Mesodermal cell (in vitro differentiated cells): Measurements from ENCODE around the gene RBMS3.

Experiments used
- H3K27ac ChIP-seq: 2 replicates; pipeline ENCODE4 v1.7.0; 2013; ENCODE audit warnings: mild to moderate bottlenecking, low read depth, low read length, moderate library complexity; ENCODE audit not compliant: severe bottlenecking
- H3K36me3 ChIP-seq: 2 replicates; pipeline ENCODE4 v1.7.1; 2013; ENCODE audit warnings: mild to moderate bottlenecking, low read length, moderate library complexity; ENCODE audit not compliant: control insufficient read depth, insufficient read depth
- H3K4me1 ChIP-seq: one replicate; pipeline ENCODE4 v1.7.1; 2013; ENCODE audit warnings: mild to moderate bottlenecking, low read length; ENCODE audit not compliant: insufficient read depth, control insufficient read depth, poor library complexity, severe bottlenecking
- H3K4me3 ChIP-seq: 2 replicates; pipeline ENCODE4 v1.7.0; 2013; ENCODE audit warnings: low read length, control low read depth, mild to moderate bottlenecking; ENCODE audit not compliant: insufficient read depth, poor library complexity, severe bottlenecking; ENCODE audit errors: extremely low read depth
- H3K9me3 ChIP-seq: 2 replicates; pipeline ENCODE4 v1.7.1; 2013; ENCODE audit warnings: mild to moderate bottlenecking, low read length, moderate library complexity; ENCODE audit not compliant: control insufficient read depth
- WGBS, 2 experiments: methylation state at CpG; one replicate each; pipeline ENCODE4 v1.1.5; 2013; ENCODE audit warnings: missing lambda C conversion rate in 2 of 2; ENCODE audit not compliant: insufficient coverage in 2 of 2; 5-methylcytosine and 5-hydroxymethylcytosine counted together

RBMS3 gene

GRCh38 chr3:29972320-29972993 lies 691.6 kb downstream of the RBMS3 start:
- H3K4me1 ChIP-seq: peaks cover 10% of the 10 kb centered on the region
- H3K27ac ChIP-seq: peak overlapping the region; percentile 71
- no peaks in the 10 kb centered on the region for H3K36me3 ChIP-seq
- H3K9me3 ChIP-seq: no peaks in the 10 kb centered on the region
- 63% methylated on average over 1 of the region's 3 CpGs; no CpG with 5 or more reads in 1 of the 2 experiments for WGBS, 2 experiments
- H3K4me3 ChIP-seq: no peak overlapping the region

- 80 to 100% methylated on average over 1 of the region's 1 CpG for WGBS, 2 experiments
- no peak overlapping the region for H3K4me3 ChIP-seq
- no peak overlapping the region for H3K27ac ChIP-seq
- peaks cover 10% of the 10 kb centered on the region for H3K4me1 ChIP-seq
- H3K9me3 ChIP-seq: no peaks in the 10 kb centered on the region
- H3K36me3 ChIP-seq: no peaks in the 10 kb centered on the region
Observed at GRCh38 chr3:29973763-29974162, 692.9 kb downstream of the RBMS3 start.

- Histone ChIP-seq H3K4me1 (peaks cover 7% of the 10 kb centered on the region), H3K36me3 (no peaks in the 10 kb centered on the region), H3K4me3 (no peak overlapping the region), H3K27ac (no peak overlapping the region), H3K9me3 (no peaks in the 10 kb centered on the region)
- 85 to 90% methylated on average over 2 to 5 of the region's 5 CpGs for WGBS, 2 experiments
Observed at GRCh38 chr3:29976871-29977270, 696.0 kb downstream of the RBMS3 start.

GRCh38 chr3:29977360-29977759 lies 696.5 kb downstream of the RBMS3 start:
- Histone ChIP-seq H3K9me3 (no peaks in the 10 kb centered on the region), H3K4me3 (no peak overlapping the region), H3K36me3 (no peaks in the 10 kb centered on the region), H3K27ac (no peak overlapping the region), H3K4me1 (peaks cover 6% of the 10 kb centered on the region)
- WGBS, 2 experiments: 83% methylated on average over 1 of the region's 2 CpGs; no CpG with 5 or more reads in 1 of the 2 experiments

GRCh38 chr3:29978036-29978435 lies 697.2 kb downstream of the RBMS3 start:
- Histone ChIP-seq H3K9me3 (no peaks in the 10 kb centered on the region), H3K4me1 (no peaks in the 10 kb centered on the region), H3K4me3 (no peak overlapping the region), H3K36me3 (no peaks in the 10 kb centered on the region), H3K27ac (no peak overlapping the region)

- peaks cover 23% of the 10 kb centered on the region for H3K36me3 ChIP-seq
- H3K27ac ChIP-seq: no peak overlapping the region
- no peaks in the 10 kb centered on the region for H3K4me1 ChIP-seq
- H3K4me3 ChIP-seq: no peak overlapping the region
- no peaks in the 10 kb centered on the region for H3K9me3 ChIP-seq
Observed at GRCh38 chr3:29991198-29991597, 710.3 kb downstream of the RBMS3 start.

- Histone ChIP-seq H3K4me1 (peaks cover 11% of the 10 kb centered on the region), H3K4me3 (no peak overlapping the region), H3K27ac (peak overlapping the region; percentile 23), H3K36me3 (no peaks in the 10 kb centered on the region), H3K9me3 (no peaks in the 10 kb centered on the region)
- no CpG with 5 or more reads among the region's 1 CpG for WGBS, 2 experiments
Observed at GRCh38 chr3:30002797-30003196, 721.9 kb downstream of the RBMS3 start.

GRCh38 chr3:30003741-30004140 lies 722.9 kb downstream of the RBMS3 start:
- no CpG with 5 or more reads among the region's 1 CpG for WGBS, 2 experiments
- Histone ChIP-seq H3K9me3 (no peaks in the 10 kb centered on the region), H3K36me3 (no peaks in the 10 kb centered on the region), H3K4me3 (no peak overlapping the region), H3K27ac (no peak overlapping the region), H3K4me1 (peaks cover 11% of the 10 kb centered on the region)

- no peaks in the 10 kb centered on the region for H3K36me3 ChIP-seq
- 89 to 90% methylated on average over 2 to 3 of the region's 3 CpGs for WGBS, 2 experiments
- H3K27ac ChIP-seq: no peak overlapping the region
- H3K4me3 ChIP-seq: no peak overlapping the region
- no peaks in the 10 kb centered on the region for H3K9me3 ChIP-seq
- peaks cover 11% of the 10 kb centered on the region for H3K4me1 ChIP-seq
Observed at GRCh38 chr3:30004481-30004880, 723.6 kb downstream of the RBMS3 start.

GRCh38 chr3:30006111-30006510 lies 725.2 kb downstream of the RBMS3 start:
- no peak overlapping the region for H3K4me3 ChIP-seq
- H3K27ac ChIP-seq: no peak overlapping the region
- no CpG with 5 or more reads among the region's 1 CpG for WGBS, 2 experiments
- no peaks in the 10 kb centered on the region for H3K36me3 ChIP-seq
- H3K4me1 ChIP-seq: peaks cover 11% of the 10 kb centered on the region
- H3K9me3 ChIP-seq: no peaks in the 10 kb centered on the region

GRCh38 chr3:30007668-30008067 lies 726.8 kb downstream of the RBMS3 start:
- Histone ChIP-seq H3K36me3 (no peaks in the 10 kb centered on the region), H3K27ac (no peak overlapping the region), H3K9me3 (no peaks in the 10 kb centered on the region), H3K4me1 (peaks cover 9% of the 10 kb centered on the region), H3K4me3 (no peak overlapping the region)
- WGBS, 2 experiments: 75% methylated on average over 1 of the region's 1 CpG; no CpG with 5 or more reads in 1 of the 2 experiments
